ENCODE data around the gene CA12.
"Not testable (repeated sequence)": the region's sequence is repeated elsewhere in the genome, so short reads cannot be mapped to it uniquely, and the experiment has no call there.

CA12 gene

DNA sequence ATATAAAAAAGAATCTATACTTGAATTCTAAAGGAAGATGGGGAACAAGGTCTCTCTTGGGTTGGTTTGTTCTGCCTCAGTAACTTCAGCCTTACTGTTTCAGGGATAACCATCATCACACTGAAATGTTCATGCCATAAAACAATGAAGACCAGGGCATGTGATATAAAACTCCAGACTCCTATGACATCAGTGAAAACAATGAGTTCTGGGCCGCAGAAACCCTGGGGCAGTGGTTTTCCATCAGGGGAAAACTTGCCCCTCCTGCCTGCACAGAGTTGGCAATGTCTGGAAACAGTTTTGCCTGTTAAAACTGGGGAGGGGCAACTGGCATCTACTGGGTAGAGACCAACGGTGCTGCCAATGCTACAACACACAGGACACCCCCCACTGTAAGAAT lies 46.8 kb downstream of the CA12 start:
- no peak for DNase-seq

DNA sequence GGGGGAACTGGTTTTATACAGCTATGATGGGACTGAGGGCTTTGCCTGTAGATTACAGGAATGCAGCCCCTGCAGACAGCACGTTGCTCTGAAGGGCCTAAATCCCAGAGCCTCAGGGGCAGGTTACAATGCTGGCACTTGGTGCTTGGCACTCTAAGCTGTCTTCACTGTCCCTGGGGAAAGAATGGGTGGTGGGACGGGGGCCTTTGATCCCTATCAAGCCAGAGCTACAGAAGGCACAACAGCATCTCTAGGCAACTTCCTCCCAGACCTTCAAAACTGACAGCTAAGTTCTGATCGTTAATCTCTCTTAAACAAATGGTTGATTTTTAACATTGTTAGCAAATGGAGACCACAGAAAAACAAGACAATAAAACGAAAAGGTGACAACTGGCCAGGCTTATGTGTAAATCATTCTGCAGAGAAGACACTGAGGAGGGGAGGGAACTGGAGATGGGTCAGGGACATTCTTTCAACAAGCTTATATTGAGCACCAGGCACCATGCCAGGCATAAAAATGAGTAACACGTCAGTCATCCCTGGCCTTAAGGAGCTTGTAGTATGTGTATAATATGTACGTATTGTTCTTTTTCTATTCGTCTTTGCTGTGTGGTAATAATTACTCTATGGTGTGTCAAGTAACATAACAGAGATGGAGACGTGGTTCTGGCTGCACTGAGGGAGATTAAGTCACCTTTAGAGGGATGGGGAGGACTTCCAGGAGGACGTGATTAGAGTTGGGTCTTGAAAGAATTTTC lies 49.1 kb downstream of the CA12 start:
- DNase-seq, result no peak

DNA sequence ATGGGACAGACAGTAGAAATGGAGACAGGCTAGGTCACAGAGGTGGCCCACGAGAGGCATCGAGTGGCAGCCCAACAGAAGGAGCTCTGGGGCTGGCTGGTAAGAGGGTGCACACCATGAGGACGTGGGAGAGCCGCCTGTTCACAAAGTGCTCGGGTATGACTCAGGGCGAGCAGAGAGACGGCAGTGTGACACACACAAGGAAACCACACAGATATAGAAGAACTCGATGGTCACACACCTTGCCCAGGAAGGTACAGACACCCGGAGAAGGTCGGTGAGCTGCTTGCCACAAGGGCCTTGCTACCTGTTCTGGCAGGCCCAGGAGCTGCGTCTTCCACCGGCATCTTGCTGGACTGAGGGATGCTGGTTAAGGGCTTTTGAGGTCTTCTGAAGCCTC lies 50.2 kb downstream of the CA12 start:
- DNase-seq, result no peak

DNA sequence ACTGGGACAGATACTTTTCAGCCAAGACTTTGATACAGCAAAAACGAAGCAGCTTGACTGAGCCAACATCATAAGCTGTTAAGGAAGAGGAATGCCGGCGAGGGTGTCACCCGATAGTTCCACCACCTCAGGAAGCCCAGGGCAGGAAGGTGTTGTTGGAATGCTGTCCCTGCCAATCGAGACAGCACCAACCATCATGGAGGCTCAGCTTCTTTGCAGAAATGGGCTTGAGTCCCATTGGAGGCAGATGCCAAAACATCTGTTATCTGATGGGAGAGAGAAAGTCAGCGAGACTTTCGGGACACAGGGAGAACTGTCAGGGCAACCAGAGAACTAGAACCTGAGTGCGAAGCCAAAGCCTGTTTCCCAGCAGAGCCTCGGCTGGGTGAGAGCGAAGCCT lies 50.7 kb downstream of the CA12 start:
- DNase-seq, result no peak

DNA sequence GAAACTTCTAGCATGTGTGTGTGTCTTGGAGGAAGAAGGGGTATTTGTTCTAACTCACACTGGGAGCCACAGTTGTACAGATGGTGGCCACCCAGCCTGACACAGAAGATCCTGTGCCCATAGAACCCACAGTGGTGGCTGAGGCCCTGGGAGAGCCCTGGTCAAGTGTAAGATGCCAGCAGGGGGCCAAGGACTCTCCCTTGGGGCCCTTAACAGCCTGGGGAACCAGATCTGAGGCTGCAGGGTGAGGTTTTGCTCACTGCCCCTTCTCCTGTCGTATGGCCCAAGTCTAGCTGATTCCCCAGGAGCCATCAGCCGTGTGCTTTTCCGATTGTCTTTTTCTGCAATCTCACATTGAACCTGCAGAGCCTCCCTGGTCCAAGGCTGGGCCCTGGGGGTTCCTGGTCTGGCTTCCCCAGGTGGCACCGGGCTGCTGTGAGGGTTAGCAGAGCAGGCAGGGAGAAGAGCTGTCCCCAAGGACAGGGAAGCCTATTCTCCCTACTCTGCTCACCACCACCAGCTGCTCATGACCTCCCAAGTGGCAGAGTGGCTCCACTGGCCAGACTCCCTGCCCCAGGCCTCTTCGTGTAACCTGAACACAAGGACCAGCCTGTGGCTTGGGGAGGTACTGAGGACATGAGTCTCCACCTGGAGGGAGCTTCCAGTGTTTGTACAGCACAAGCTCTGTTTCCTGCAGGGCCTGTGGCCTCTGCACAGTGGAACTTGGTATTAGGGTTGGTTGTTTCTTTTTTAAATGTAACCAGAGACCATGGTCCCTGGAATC lies 51.9 kb downstream of the CA12 start:
- DNase-seq, result no peak

DNA sequence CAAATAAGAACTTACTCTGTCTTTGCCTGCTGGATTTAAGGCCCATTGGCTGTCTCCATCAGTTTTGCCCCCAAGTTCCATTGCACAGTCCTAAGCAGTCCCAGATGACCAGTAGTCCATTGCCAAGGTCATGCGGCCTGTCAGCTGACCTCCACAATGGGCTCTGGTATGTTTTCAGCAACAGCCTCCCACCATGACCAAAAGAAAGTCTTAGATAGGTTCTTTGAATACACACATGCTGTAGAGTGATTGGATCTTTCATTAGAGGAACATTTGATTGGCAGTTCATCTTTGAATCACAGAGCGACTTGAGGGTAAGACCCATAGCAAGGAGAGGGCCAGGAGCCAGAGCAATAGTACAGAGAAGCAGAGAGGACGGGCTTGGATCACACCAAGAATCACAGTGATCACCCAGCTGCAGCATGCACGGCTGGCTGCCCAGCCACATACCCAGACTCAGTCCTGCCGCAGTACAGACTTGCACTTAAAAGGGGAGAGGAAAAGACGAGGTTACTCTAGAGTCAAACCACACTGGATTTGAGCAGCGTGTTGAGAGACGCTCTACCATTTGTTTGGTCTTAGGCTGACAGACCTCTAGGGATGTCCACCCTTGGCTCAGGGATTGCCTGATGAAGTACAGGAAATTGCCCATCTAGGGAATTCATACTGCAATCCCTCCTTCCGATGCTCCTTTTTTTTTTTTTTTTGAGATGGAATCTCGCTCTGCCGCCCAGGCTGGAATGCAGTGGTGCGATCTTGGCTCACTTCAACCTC lies 53.8 kb downstream of the CA12 start:
- DNase-seq, result no peak

DNA sequence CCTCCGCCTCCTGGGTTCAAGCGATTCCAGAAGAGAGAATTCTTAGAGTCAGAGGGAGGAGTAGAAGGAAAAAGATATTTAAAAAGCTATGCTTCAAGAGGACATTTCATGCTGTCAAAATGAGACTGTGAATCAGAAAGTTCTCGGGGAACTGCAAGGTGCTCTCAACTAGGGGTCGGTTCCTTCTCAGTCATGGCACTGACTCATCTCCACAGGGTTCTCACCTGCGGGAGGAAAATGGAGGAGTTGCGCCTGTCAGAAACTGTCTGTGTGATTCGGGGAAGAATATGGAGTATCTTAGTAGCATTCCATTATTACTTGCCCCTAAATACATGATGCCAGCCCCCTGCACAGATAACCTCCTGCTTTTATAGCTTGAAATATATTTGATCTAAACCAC lies 56.9 kb downstream of the CA12 start:
- DNase-seq, result no peak

DNA sequence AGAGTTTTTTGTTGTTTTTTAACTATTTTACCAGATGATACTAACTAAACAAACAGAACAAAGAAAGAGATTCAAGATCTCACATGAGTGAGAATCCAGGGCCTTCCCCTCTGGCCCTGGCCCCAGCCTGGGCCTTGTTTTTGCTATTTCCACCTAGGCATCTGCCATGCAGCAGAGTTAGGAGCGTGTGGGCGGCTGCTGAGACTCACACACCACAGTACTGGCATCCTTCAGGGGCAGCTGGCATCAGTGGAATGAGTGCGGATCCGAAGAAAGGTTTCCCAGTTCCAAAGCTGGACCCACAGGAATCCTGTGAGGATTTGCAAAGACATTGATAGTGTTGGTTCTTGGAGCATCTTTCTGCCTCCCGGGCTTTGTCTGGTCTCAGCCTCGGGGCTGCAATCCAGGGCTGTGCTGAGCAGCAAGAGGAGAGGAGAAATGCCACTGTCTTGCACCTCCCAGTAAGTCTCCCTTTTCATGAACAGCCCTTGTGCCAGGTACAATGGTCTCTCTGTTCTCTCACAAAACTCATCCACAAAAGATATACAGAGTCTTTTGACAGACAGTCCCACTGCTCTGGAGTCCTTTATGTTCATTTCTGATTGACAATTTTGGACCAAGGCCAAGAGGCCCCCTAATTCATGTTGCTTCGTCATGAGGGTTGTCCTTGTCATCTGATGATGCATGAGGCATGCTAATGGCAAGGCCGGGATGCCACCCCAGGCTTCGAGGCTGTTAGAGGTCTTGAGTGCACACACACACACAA lies 57.7 kb downstream of the CA12 start:
- DNase-seq, result no peak

DNA sequence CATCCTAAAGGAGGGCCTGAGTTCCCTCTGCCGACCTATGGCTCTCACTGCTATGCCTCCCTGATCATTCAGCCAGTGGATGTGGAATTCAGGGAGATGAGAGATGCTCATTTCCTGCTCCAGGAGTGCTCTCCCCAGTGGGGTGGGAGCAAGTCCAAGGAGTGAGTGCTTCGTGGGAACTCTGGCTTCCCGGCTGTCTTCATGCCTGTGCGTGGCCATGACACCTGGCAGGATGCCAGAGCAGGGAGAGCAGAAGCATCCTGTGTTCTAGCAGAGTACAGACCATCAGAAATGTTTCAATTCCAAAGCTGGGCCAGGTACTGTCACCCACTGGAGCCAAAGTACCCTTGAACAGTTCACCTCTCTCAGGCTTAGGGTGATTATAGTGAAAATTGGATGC lies 59.1 kb downstream of the CA12 start:
- DNase-seq, result no peak

DNA sequence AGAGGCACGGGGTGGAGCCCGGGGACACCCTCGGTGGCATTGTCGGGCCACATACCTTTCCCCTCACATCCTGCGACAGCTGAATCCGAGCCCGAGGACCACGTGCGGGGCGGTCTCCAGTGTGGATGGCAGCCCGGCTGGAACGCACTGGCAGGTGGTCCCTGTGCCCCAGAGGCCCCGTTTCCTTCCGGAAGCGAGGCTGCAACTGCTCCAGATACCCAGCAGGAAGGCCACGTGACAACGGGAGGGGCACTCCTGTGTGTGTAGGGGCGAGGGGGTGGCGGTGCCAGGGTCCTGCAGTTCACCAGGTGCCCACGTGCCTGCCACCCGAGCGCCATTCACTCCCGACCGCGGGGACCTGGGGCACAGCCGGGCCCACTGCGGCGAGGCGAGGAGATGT lies 60.2 kb downstream of the CA12 start:
- no peak for DNase-seq

DNA sequence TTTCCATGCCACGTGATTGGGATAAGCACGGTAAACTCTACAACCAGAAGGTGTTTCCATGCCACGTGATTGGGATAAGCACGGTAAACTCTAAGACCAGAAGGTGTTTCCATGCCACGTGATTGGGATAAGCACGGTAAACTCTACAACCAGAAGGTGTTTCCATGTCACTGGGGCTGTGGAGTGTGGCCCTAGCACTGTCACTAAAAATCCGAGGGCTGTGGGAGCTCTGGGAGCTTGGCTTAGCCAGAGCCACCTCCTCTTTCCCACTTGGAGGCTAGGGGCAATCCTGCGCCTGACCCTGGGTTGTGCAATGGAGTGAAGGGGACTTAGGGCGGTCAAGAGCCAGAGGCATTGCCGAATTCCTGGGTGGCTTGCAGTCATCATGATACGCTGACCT lies 60.7 kb downstream of the CA12 start:
- DNase-seq, result not testable (repeated sequence)

DNA sequence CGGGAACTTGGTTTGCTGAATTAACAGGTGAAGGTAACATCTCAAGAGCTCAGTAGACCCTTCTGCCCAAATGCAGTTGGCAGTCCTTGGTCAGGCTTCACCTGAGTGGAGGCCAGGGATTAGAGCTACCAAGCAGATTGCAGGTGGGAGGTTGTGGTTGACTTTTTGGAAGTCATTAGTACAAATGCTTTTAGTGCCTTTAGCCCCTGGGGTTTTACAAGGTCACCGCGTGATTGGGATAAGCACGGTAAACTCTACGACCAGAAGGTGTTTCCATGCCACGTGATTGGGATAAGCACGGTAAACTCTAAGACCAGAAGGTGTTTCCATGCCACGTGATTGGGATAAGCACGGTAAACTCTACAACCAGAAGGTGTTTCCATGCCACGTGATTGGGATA lies 61.2 kb downstream of the CA12 start:
- not testable (repeated sequence) for DNase-seq

DNA sequence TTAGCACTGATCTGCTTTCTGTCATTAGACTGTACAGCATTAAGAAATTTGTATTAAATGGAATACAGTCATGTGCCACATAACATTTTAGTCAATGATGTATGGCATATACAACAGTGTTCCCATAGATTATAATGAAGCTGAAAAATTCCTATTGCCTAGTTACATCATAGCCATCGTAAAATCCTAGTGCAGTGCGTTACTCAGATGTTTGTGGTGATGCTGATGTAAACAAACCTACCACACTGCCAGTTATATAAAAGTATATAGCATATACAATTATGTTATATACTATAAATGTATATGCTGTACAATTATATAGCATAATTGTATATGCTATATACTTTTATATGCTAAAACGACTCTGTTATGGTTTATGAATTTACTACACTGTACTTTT lies 62.6 kb downstream of the CA12 start:
- no peak for DNase-seq

DNA sequence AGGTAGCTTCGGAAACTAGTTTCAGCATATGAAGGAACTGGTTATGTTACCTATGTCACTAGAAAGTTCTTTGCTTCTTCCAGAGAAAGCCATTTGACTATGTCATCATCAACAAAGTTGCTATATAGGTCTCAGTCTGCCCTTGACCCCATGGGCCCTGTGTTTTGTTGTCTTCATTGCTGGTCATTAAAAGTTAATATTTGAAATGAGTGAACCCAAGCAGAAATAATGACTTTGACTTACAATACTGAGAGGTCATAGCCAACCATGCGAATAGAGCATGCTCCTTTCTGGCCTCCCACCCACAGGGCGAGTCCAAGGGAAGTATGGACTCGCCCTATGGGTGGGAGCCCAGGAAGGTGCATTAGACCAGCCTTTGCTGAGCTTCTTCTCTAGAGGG lies 63.3 kb downstream of the CA12 start:
- no peak for DNase-seq

DNA sequence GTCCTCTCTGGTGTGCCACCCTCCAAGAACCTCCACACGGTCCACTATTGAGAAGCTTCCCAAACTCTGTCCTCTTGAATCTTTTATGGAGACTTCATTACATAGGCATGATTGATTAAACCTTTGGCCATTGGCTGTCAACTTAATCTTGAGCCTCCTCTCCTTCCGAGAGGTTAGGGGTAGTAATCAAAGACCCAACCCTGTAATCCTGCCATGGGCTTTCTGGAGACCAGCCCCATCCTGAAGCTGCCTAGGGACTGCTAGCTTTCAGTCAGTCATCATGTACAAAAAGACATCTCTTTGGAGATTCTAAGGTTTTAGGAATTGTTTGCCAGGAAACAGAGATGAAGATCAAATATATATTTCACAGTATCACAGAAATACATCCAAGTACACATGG lies 67.2 kb downstream of the CA12 start:
- no peak for DNase-seq

DNA sequence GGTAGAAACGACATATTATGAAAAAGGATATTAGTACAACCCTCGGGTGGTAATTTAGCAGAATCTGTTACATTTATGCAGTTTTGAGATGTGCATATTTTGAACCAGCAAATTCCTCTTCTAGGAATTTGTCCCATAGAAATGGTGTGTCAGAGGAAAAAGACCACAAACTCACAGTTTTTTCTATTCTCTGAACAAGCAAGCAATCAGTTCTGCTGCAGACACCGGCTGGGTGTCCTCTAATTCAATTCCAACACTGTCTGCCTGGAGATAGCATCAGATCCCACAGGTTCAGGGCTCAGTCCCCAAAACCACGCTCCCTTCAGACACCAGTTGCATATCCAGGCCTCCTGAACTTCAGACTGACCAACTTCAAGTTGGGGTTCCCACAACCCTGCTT lies 67.8 kb downstream of the CA12 start:
- DNase-seq, result no peak

DNA sequence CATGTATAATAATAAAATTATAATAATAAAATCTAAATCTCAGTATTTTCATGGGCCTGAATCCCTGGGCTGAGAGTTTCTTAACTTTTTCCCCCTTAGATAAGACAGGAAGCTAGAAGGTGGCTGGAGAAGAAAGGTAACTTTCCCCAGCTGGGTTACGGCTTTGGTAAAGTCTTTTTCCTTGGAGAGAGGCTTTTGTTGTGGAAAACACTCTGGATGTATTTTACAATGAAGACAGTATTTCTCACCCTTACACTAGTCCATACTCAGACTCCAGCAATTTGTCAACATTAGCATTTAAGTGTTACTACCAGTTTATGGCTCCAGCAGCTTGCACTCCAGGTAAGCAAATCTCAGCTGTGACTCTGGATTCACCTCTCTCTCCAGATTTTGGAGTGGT lies 69.4 kb downstream of the CA12 start:
- no peak for DNase-seq

DNA sequence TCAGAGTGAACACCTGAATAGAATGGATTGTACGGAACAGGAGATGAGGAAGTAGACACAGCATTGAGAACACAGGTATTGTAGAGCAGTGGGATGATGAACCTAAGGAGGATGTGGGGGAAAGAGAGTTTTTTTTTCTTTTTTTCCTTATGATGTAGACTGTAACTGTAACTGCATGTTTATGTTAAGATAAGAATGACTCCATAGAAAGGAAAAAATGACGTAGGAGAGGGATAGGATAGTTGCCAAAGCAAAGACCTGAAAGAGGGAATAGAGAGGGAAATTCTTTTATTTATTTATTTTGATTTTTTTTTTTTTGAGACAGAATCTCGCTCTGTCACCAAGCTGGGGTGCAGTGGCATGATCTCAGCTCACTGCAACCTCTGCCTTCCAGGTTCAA lies 71.0 kb downstream of the CA12 start:
- DNase-seq, result no peak

DNA sequence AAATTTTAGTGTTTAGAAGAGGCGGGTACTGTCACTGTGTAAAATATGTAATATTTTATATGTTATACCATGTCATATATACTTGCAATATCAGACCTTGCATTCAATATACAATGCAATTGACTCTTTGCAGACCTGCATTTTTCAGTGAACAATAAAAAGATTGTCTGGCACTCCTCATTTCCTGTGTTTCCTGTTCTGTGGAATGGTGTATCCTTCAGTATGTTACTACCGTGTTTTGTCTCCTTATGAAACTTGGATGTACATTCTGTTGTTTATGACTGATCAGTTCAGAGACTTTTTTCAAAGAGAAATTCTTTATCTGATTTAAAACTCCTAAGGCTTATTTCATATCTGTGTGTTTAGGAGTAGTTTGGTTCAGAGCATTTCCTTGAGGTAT lies 72.7 kb downstream of the CA12 start:
- no peak for DNase-seq

DNA sequence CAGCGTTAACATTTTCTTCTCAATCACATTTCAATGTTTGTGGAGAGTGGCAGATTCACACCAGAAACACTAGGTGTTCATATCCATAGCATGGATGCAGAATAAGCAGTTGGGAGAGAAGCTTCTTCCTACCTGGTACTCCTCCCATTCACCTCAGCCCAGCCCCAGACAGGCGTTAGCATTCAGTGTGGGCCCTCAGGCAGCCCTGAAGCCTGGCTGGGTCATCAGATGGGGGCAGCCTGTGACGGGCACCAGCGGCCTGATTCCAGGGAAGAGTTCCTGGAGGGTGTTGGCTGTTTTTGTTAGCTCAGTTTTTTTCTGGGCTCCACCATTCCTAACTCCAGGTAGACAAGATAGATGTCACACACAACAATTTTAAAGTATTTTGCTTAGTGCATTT lies 73.2 kb downstream of the CA12 start:
- no peak for DNase-seq

DNA sequence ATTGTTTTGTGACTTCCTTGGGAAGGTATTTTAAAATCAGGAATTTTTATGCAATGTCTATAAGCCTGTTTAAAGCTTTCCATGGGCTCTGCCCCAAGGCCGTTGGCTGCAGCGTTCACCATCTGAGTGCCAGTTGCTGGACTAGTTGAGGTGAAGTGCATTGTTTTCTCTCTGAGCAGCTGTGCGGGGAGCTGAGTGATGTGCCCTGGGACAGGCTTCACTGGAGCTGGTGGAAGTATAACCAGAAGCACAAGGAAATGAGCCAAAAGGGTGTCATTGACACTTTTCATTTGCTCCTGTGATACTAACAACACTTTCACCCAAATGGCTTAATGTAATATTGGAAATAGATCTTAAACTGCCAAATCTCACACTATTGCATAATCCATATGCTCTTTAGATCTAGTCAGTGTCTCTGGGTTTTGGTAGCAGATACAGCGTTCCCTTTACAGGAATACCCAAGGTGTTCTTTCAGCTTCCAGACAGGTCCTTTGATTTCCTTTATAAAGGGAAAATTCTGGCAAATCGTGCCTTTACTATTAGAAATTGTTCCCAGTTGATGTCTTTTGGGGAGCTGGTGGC lies 75.1 kb downstream of the CA12 start:
- DNase-seq, result no peak

DNA sequence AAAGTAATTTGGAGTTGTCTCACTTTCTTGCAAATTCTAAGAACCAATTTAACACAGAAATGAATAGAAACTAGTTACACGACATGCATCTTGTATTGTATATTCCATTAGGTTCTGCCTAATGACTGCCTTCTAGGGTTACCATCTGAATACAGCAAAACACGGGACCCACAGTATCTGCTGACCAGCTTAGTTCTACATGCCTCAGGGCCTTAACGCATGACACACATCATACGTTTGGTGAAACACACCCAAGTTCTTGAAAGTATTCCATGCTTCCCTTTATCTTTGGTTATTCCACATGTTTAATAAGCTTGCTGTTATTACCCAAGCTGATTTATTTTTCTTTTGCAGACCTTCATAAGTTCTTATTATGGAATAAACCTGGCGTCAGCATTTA lies 76.4 kb downstream of the CA12 start:
- DNase-seq, result no peak

DNA sequence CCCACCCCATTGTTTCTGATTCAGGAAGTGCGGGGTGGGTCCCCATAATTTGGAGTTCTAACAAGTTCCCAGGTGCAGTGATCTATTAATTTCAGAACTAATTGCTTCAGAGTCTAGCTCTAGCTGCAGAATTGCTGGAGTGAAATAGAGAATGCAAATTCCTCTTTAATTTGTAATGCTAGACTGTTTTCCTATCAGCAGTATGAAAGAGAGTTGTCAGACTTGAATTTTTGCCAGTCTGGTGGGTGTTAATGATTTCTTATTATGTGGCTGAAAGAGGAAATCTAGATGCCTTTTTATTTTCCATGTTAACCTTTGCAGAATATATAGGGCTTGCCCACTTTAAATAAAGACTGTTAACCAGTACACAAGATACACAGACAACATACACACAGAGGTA lies 80.6 kb downstream of the CA12 start:
- no peak for DNase-seq
